Left lobe of liver (tissue), 2 donors: ENCODE results near the gene ADAMTS20. TPM values are rescaled to one million over a fixed set of nuclear protein-coding genes. Genes with fewer than 3 reads are reported as not detected.
"Not testable (repeated sequence)": the region's sequence is repeated elsewhere in the genome, so short reads cannot be mapped to it uniquely, and the experiment has no call there.

Experiments used
- ATAC-seq: fragments of 200-7000 bp; cut with Tn5 transposase; one replicate; pipeline ENCODE4 v1.9.1; 2020; ENCODE audit warnings: mild to moderate bottlenecking, moderate library complexity
- DNase-seq: peaks from one replicate; pipeline ENCODE4 v3.0.0-alpha.2; 2020; ENCODE audit warnings: low spot score
- total RNA-seq: library from RNA; stranded (reverse); gene quantifications from one replicate; pipeline ENCODE4 v1.2.1, GENCODE V29; 2021
- donor health status: DM: no; HTN: no; CAD: no; lungs with moderate emphysema.
- donor health status: DM: no; HTN: yes; CAD: no.

The ADAMTS20 gene
- total RNA-seq, 1 donor from 2014 or later: not detected

DNA sequence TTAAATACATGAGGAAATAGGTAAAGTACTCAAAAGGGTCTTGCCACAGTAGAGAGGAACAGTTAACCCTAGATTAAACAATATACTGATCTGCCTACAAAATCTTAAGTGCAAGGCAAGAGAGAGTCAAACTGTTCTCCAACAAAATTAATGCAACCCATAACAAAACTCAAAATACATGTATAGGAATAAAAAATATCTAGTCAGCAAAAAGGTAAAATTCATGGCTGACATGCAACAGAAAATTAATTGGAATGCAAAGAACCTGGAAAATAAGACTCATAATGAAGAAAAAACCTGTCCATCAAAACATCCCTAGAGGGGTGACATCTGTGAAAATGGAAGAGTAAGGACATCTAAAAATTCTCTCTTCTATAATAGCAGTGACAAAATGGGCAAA lies 173.6 kb downstream of the ADAMTS20 start:
- ATAC-seq (no peak), DNase-seq (no peak)

DNA sequence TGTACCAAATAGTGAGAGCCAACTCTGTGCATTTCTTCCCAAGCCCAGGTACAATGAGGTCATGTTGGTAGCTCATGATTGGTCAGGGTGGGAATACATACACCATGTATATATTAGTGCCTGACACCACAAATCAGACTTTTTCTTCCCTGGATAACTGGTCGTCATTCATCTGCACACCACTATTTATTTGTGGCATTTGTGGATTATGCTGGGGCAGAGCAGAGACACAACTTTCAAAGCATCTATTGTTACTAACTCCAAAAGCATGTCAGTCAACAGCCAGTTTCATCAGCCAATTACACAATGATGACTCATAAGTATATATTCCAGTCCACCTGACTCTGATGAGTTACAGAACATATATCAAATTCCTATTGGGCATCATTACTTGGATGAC lies 181.7 kb downstream of the ADAMTS20 start:
- ATAC-seq: no peak

GRCh38 chr12:43362910-43363694 lies 188.9 kb downstream of the ADAMTS20 start:
- DNase-seq (no peak), ATAC-seq (no peak)

More for the DNA sequence above, 181.7 kb downstream of the ADAMTS20 start:
- DNase-seq: no peak

- no peak for ATAC-seq
- no peak for DNase-seq
Measured at GRCh38 chr12:43361031-43361710, 190.8 kb downstream of the ADAMTS20 start.

- not testable (repeated sequence) for DNase-seq, ATAC-seq
Measured at GRCh38 chr12:43360001-43360400, 192.0 kb downstream of the ADAMTS20 start.

GRCh38 chr12:43357141-43357540 lies 194.9 kb downstream of the ADAMTS20 start:
- ATAC-seq (no peak), DNase-seq (no peak)

GRCh38 chr12:43352001-43352400 lies 200.0 kb downstream of the ADAMTS20 start:
- ATAC-seq: no peak
- no peak for DNase-seq

DNA sequence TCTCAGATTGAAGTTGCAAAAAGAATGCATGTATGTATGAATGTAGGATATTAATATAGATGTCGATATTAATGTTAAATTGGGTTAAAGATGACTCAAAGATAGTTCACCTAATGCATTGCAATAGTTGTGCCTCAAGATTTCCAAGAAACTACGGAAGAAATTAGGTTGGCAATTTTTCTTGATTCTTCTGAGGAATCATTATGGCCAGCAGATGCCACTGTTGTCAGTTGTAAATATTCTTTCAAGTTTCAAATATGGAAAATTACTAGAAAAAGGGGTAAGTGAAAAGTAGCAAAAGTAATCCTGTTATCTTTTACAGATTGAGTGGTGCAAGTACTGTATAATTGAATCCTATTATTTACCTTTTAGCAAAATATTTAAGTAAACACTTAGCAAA lies 202.1 kb downstream of the ADAMTS20 start:
- ATAC-seq (no peak), DNase-seq (no peak)

GRCh38 chr12:43348221-43348620 lies 203.8 kb downstream of the ADAMTS20 start:
- ATAC-seq (no peak), DNase-seq (no peak)

GRCh38 chr12:43347026-43347425 lies 205.0 kb downstream of the ADAMTS20 start:
- no peak for ATAC-seq
- no peak for DNase-seq

- DNase-seq (no peak), ATAC-seq (no peak)
Measured at GRCh38 chr12:43345023-43345422, 207.0 kb downstream of the ADAMTS20 start.

DNA sequence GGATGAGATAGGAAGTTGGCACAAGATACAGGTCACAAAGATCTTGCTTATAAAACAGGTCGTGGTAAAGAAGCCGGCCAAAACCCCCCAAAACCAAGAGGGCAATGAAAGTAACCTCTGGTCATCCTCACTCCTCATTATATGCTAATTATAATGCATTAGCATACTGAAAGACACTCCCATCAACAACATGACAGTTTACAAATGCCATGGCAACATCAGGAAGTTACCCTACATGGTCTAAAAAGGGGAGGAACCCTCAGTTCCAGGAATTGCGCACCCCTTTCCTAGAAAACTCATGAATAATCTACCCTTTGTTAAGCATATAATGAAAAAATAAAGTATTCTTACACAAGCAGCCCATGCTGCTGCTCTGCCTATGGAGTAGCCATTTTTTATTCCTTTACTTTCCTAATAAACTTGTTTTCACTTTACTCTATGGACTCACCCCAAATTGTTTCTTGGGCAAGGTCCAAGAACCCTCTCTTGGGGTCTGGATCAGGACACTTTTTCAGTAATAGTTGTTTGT lies 210.2 kb downstream of the ADAMTS20 start:
- DNase-seq, ATAC-seq: not testable (repeated sequence)

- DNase-seq (no peak), ATAC-seq (peak; percentile 66)
Measured at GRCh38 chr12:43338848-43339526, 213.0 kb downstream of the ADAMTS20 start.

DNA sequence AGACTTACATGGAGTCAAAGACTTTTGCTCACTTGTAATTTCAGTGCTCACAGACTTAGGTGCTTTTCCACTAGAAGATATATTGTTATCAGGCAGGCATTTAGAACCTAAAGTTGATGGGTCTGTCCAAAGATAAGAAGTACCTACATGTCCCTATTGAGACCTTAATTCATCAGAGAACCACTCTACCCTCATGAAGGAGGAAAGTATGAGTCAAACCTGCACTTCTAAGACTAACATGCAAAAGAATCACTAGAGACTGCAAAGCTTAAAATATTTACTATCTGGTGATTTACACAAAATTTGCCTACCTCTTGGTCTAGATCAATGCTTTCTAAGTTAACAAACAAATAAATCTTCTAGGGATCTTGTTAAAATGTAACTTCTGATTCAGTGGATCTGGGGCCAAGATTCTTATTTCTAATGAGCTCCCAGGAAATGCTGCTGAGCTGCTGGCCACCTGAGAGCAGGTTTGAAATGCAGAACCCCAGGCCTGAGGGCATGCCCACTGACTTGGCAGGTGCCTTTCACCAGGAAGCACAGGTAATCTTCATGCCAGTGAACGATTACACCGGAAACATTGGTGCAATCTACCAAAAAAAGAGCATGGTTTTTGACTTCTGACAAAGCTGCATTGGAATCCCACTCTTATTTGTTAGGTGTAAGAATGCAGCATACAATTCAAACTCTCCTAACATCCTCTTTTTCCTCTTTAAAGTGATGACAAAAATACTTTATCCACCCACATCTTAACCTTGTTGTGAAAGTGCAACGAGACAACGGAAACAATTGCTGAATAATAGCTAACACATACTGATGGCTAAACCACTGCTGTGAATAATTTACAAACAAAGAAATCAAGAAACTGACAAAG lies 214.2 kb downstream of the ADAMTS20 start:
- ATAC-seq (no peak), DNase-seq (no peak)

DNA sequence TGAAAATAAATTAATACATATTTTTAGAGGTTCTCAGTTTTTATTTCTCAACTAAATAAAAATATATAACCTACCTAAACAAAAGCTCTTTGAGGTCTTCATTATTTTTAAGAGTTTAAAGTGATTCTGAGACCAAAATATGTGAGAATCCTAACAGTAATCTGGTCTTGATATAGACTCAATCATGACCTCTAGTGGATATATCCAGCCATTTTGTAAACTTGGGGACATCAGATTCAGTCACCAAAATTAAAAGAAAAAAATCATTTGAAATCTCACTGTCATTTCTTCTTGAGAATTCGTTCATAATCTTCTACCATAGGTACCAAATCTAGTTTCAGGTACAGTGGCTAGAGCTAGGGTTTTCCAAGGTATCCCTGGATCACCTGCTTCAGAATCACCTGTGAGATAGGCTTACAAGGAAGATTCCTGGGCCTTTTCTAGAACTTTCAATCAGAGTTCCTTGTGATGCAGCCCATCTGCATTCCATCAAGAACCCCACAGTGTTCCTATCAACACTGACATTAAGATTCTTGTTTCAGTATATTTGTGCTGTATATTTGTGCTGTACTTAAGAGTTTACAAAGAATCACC lies 214.9 kb downstream of the ADAMTS20 start:
- no peak for ATAC-seq
- DNase-seq: no peak

GRCh38 chr12:43333644-43334043 lies 218.4 kb downstream of the ADAMTS20 start:
- no peak for DNase-seq
- ATAC-seq: no peak

DNA sequence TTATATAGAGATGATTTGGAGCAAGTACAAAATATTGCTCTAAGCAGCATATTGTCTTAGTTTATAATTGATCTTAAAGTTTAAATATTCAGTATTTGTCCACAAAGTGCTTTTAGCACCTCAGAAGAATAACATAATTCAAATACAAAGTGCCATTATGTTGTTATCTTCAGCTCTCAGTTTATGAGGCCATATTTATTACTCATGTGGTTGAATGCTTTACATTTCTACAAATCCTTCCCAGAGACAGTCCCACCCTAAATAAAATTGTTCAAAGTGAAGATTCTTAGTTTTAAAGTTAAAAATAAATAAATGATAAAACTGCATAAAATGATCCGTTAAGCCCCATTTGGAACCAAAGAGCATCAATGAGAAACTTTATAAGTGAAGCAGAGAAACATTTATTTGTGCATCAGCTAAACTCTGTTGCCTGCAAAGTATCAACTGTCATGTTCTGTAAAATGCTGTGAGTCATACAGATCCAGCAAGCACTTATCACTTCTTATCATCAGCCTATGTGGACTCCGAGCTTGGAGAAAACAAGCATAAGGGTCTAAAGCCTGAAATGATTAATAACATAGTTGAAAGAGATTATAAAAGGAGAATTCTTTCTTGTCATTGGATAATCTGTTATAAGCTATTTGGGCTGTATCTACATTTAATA lies 218.9 kb downstream of the ADAMTS20 start:
- DNase-seq (no peak), ATAC-seq (no peak)

GRCh38 chr12:43331935-43332334 lies 220.1 kb downstream of the ADAMTS20 start:
- DNase-seq: no peak
- no peak for ATAC-seq

- DNase-seq (no peak), ATAC-seq (no peak)
Measured at GRCh38 chr12:43329375-43329774, 222.6 kb downstream of the ADAMTS20 start.

GRCh38 chr12:43325786-43326185 lies 226.2 kb downstream of the ADAMTS20 start:
- no peak for DNase-seq
- ATAC-seq: no peak
